Measurements from ENCODE around the gene CCDC63.

Gene CCDC63

GRCh38 chr12:110919720-110920119, 72.9 kb downstream of the CCDC63 start:
- Histone ChIP-seq H3K9me3 (ENCODE audit: severe bottlenecking) (no peaks in the 10 kb centered on the region), H3K36me3 (ENCODE audit: low read depth) (no peaks in the 10 kb centered on the region), H3K4me1 (ENCODE audit: insufficient read depth, poor library complexity, severe bottlenecking) (peaks cover 28% of the 10 kb centered on the region), H3K4me3 (ENCODE audit: severe bottlenecking) (no peak overlapping the region), H3K27me3 (ENCODE audit: insufficient read depth, poor library complexity, severe bottlenecking) (no peaks in the 10 kb centered on the region), H3K27ac (ENCODE audit: poor library complexity, severe bottlenecking) (peak overlapping the region; percentile 96)
- ATAC-seq (ENCODE audit: low read depth), result no peak
- TF ChIP-seq CTCF (IDR thresholded peaks at IDR 0.05; ENCODE audit: poor library complexity, severe bottlenecking), result no peak
- no peak for DNase-seq (ENCODE audit: low spot score)

- Histone ChIP-seq H3K4me3 (ENCODE audit: severe bottlenecking) (no peak within 1 kb of the TSS), H3K27ac (ENCODE audit: poor library complexity, severe bottlenecking) (peak within 1 kb of the TSS; percentile 96), H3K4me1 (ENCODE audit: insufficient read depth, poor library complexity, severe bottlenecking) (peaks cover 28% of the 10 kb centered on the region), H3K9me3 (ENCODE audit: severe bottlenecking) (no peaks in the 10 kb centered on the region), H3K27me3 (ENCODE audit: insufficient read depth, poor library complexity, severe bottlenecking) (no peaks in the 10 kb centered on the region), H3K36me3 (ENCODE audit: low read depth) (no peaks in the 10 kb centered on the region)
- DNase-seq (ENCODE audit: low spot score) (no peak), ATAC-seq (ENCODE audit: low read depth) (no peak)
- no peak for TF ChIP-seq CTCF (IDR thresholded peaks at IDR 0.05; ENCODE audit: poor library complexity, severe bottlenecking)
These were observed 73.6 kb downstream of the CCDC63 start, which contains the start of gene MYL2 for GRCh38 chr12:110920324-110920910. Gene MYL2 (minus strand): TSS chr12:110920579. CDS start chr12:110920529, 50 bp downstream.

- ATAC-seq (ENCODE audit: low read depth), result peak; percentile 31; the same call in 1 of the 3 replicates
- H3K27me3 ChIP-seq (ENCODE audit: insufficient read depth, poor library complexity, severe bottlenecking), result no peaks in the 10 kb centered on the region
- H3K9me3 ChIP-seq (ENCODE audit: severe bottlenecking), result no peaks in the 10 kb centered on the region
- H3K36me3 ChIP-seq (ENCODE audit: low read depth), result no peaks in the 10 kb centered on the region
- H3K4me1 ChIP-seq (ENCODE audit: insufficient read depth, poor library complexity, severe bottlenecking), result peaks cover 24% of the 10 kb centered on the region
- no peak for DNase-seq (ENCODE audit: low spot score)
- no peak for TF ChIP-seq CTCF (IDR thresholded peaks at IDR 0.05; ENCODE audit: poor library complexity, severe bottlenecking)
- no peak overlapping the region for H3K4me3 ChIP-seq (ENCODE audit: severe bottlenecking)
- H3K27ac ChIP-seq (ENCODE audit: poor library complexity, severe bottlenecking), result peak overlapping the region; percentile 96
These were observed 74.5 kb downstream of the CCDC63 start for GRCh38 chr12:110921262-110921661.

GRCh38 chr12:110922652-110923051, 75.9 kb downstream of the CCDC63 start:
- ATAC-seq (ENCODE audit: low read depth) (no peak), DNase-seq (ENCODE audit: low spot score) (no peak)
- H3K27ac ChIP-seq (ENCODE audit: poor library complexity, severe bottlenecking), result no peak overlapping the region
- peaks cover 13% of the 10 kb centered on the region for H3K4me1 ChIP-seq (ENCODE audit: insufficient read depth, poor library complexity, severe bottlenecking)
- H3K4me3 ChIP-seq (ENCODE audit: severe bottlenecking), result no peak overlapping the region
- no peaks in the 10 kb centered on the region for H3K27me3 ChIP-seq (ENCODE audit: insufficient read depth, poor library complexity, severe bottlenecking)
- TF ChIP-seq CTCF (IDR thresholded peaks at IDR 0.05; ENCODE audit: poor library complexity, severe bottlenecking), result no peak
- no peaks in the 10 kb centered on the region for H3K36me3 ChIP-seq (ENCODE audit: low read depth)
- H3K9me3 ChIP-seq (ENCODE audit: severe bottlenecking), result no peaks in the 10 kb centered on the region

GRCh38 chr12:110923192-110923591, 76.4 kb downstream of the CCDC63 start:
- Histone ChIP-seq H3K4me1 (ENCODE audit: insufficient read depth, poor library complexity, severe bottlenecking) (peaks cover 7% of the 10 kb centered on the region), H3K4me3 (ENCODE audit: severe bottlenecking) (no peak overlapping the region), H3K9me3 (ENCODE audit: severe bottlenecking) (no peaks in the 10 kb centered on the region), H3K36me3 (ENCODE audit: low read depth) (no peaks in the 10 kb centered on the region), H3K27ac (ENCODE audit: poor library complexity, severe bottlenecking) (no peak overlapping the region), H3K27me3 (ENCODE audit: insufficient read depth, poor library complexity, severe bottlenecking) (no peaks in the 10 kb centered on the region)
- no peak for TF ChIP-seq CTCF (IDR thresholded peaks at IDR 0.05; ENCODE audit: poor library complexity, severe bottlenecking)
- DNase-seq (ENCODE audit: low spot score) (no peak), ATAC-seq (ENCODE audit: low read depth) (no peak)

Data from RWPE2 (cell line).